Activated CD8-positive, alpha-beta T cell treated with anti-CD3 and anti-CD28 coated beads, Interleukin-2, amount 10 ng/mL, durations not matched to agents 7 days and 5 days (primary cell): Measurements from ENCODE around the gene IL17A. TPM values are rescaled to one million over a fixed set of nuclear protein-coding genes. Genes with fewer than 3 reads are reported as not detected.
A peak's percentile ranks its signal among the peaks of the same experiment; 100 is the strongest.

Experiments used
- ATAC-seq: fragments of 150-1000 bp; cut with Tn5 transposase; one replicate; pipeline ENCODE4 v1.10.0; 2021; ENCODE audit warnings: moderate library complexity
- CTCF ChIA-PET: fragments of 350-600 bp; sonication (Branson Sonifier 250); formaldehyde crosslinking; loops from one replicate; lab custom pipeline; 2021; ENCODE audit warnings: antibody characterized with exemption; lab: Charles Lee
- POLR2A ChIA-PET: fragments of 350-600 bp; sonication (Branson Sonifier 250); formaldehyde crosslinking; loops from one replicate; lab custom pipeline; 2021; ENCODE audit warnings: antibody characterized with exemption; lab: Charles Lee
- DNase-seq: peaks from one replicate; pipeline ENCODE4 v3.0.0-alpha.2; 2020
- H3K27ac Mint-ChIP-seq: one replicate; pipeline ENCODE4 v1.8.0; 2021; ENCODE audit warnings: mild to moderate bottlenecking, mixed read lengths
- H3K27me3 Mint-ChIP-seq: one replicate; pipeline ENCODE4 v1.8.0; 2021; ENCODE audit warnings: low read depth, mixed read lengths
- H3K36me3 Mint-ChIP-seq: one replicate; pipeline ENCODE4 v1.8.0; 2021; ENCODE audit warnings: low read depth, mixed read lengths
- H3K4me1 Mint-ChIP-seq: one replicate; pipeline ENCODE4 v1.8.0; 2021; ENCODE audit warnings: low read depth, mixed read lengths
- H3K4me3 Mint-ChIP-seq: one replicate; pipeline ENCODE4 v1.8.0; 2021; ENCODE audit warnings: mild to moderate bottlenecking, mixed read lengths
- H3K9me3 Mint-ChIP-seq: one replicate; pipeline ENCODE4 v1.8.0; 2022; ENCODE audit warnings: mixed read lengths; ENCODE audit not compliant: insufficient read depth
- total RNA-seq, 2 experiments: library from RNA; stranded (reverse); gene quantifications; one replicate each; pipeline ENCODE4 v1.2.3, GENCODE V29; 2021

Gene IL17A
- total RNA-seq, 2 experiments from 2014 or later: not detected

DNA sequence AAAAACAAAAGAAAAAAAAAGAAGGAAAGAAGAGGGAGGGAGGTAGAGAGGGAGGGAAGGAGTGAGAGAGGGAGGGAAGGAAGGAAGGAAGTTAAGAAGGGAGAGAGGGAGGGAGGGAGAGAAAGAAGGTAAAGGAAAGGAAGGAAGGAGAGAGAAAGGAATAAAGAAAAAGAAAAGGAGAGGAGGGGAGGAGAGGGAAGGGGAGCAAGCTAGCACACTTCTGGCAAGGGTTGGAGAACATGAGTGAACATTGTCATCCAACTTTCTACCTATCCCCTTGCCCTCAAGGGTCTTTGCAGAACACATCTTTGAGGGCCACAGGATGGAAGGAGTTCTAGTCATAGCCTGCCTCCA is 34.1 kb upstream of the IL17A start:
- Mint-ChIP-seq H3K9me3 (no peaks in the 10 kb centered on the region), H3K27ac (no peak overlapping the region), H3K36me3 (no peaks in the 10 kb centered on the region), H3K27me3 (peaks cover 37% of the 10 kb centered on the region), H3K4me1 (peaks cover 13% of the 10 kb centered on the region), H3K4me3 (no peak overlapping the region)
- DNase-seq (no peak), ATAC-seq (no peak)
- ChIA-PET POLR2A (no interaction called here), CTCF (no interaction called here)

DNA sequence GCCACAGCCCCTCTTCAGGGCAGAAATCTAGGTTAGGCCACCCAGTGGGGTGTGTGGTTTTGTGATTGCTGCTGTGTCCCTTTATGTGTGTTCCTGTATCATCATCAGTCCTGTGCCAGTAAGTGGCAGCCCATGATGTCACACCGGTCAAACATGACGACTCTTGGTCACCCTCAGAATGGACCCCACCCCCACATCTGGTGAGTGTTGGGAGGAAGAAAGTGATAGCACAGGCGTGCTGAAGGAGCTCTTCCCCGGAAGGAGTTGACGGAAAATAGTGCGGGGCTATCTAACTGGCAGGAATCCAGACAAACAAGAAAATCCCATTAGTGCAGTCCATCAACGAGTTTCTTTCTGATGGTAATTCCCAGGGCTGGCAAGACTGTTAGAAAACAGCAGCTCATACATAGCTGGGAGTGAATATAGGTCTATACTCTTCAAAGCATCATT is 33.4 kb upstream of the IL17A start:
- POLR2A ChIA-PET: no interaction called here
- Mint-ChIP-seq H3K27me3 (peaks cover 39% of the 10 kb centered on the region), H3K4me3 (no peak overlapping the region)

DNA sequence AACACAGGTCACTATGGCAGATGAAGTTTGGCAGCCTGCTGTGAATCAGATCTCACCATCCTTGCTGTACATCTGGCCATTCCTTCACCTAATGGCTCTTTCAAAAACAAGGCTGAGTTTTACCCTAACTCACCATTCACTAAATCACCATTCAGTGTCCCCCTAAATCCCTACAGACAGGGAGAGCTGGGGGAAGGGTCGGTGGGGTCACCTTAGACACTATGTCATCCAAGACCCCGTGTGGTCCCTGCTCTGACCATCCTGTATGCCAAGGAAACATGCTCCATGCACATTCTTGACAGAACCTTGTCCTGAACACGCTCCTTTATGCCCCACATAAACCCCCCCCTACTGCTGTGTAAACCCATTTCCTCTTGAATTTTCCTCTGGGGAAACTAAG is 31.8 kb upstream of the IL17A start:
- ChIA-PET CTCF (no interaction called here), POLR2A (no interaction called here)
- peaks cover 39% of the 10 kb centered on the region for H3K27me3 Mint-ChIP-seq
- no peak overlapping the region for H3K27ac Mint-ChIP-seq
- H3K4me1 Mint-ChIP-seq: peaks cover 13% of the 10 kb centered on the region
- H3K9me3 Mint-ChIP-seq: no peaks in the 10 kb centered on the region
- no peak for DNase-seq
- H3K4me3 Mint-ChIP-seq: no peak overlapping the region
- no peak for ATAC-seq
- H3K36me3 Mint-ChIP-seq: no peaks in the 10 kb centered on the region

More for the DNA sequence above, 33.4 kb upstream of the IL17A start:
- CTCF ChIA-PET: interaction anchor here (1.2 kb wide), 1 partner anchor 10 kb away, joined by 5 read pairs; no protein-coding TSS in a partner anchor
- Mint-ChIP-seq H3K4me1 (peaks cover 13% of the 10 kb centered on the region), H3K36me3 (no peaks in the 10 kb centered on the region), H3K27ac (no peak overlapping the region), H3K9me3 (no peaks in the 10 kb centered on the region)
- ATAC-seq (no peak), DNase-seq (no peak)

DNA sequence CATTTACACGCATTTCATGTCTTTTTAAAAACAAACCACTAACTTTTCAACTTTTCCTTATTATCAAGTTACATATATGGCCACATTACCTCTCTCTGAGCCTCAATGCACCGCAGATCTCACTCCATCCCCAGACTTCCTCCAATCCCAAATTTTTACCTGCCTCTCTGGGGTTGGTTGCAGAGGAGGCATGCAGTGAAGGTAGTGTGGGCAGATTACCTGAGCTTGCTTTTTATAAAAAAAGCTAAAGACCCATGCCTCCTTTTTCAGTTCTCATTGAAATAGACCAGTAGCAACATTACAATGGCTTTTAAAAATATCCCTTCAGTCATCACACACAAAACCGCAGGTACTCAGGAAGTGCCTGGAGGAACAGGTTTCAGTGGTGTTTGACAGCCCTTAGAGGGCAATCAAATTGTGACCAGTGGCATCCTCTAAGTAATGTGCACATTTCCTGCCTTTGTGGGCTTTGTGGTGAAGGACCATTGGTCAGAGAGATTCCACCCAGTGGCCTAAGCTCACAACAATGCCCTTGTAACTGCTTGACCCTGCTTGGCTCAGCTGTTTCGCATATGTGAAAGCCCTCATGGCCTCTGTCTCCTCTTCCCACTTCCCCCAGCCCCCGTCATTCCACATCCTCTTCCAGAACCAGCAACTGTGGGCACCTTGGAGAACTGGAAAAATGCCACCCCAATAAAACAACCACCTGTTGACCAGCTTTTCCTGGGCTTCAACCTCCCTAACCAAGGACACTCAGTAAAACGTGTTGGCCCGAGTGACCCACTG is 30.2 kb upstream of the IL17A start:
- Mint-ChIP-seq H3K9me3 (peaks cover 3% of the 10 kb centered on the region), H3K4me1 (peaks cover 13% of the 10 kb centered on the region), H3K36me3 (no peaks in the 10 kb centered on the region), H3K4me3 (no peak overlapping the region), H3K27me3 (peaks cover 41% of the 10 kb centered on the region), H3K27ac (no peak overlapping the region)
- ChIA-PET POLR2A (no interaction called here), CTCF (interaction anchor here (0.9 to 1.9 kb wide), 2 partner anchors 108 to 244 kb away, joined by 3 to 4 read pairs; no protein-coding TSS in a partner anchor)
- peak; percentile 42 for ATAC-seq
- peak; percentile 31 for DNase-seq

DNA sequence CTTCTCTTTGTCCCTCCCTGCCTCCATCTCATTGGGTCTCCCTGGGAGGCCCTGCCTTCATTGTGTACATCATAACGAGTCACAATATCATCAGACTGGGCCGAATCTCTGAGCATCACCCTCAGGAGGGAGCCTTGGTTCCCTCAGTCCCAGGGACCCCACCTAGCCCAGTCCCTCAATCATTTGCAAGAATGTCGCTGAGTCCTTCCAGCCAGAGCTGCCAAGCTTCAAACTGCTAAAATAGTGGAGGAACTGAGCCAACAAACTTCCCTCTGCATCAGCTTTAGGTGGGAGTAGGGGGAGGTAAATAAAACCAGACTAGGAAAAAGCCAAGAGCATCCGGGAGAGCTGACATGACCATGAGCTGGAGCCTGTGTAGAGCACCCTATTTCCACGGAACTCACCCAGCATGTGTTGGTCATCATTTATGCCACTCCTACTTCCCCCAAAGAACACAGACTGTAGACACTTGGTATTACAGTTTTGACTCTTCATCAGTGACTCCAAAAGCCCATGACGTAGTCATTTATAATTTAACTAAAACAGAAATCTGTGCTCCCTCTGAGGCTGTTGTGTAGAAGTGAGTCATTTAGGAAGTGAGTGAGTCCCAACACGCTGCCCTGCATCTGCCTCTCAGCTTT is 28.8 kb upstream of the IL17A start:
- no peak for DNase-seq
- Mint-ChIP-seq H3K9me3 (peaks cover 3% of the 10 kb centered on the region), H3K27me3 (peaks cover 39% of the 10 kb centered on the region), H3K4me1 (peaks cover 13% of the 10 kb centered on the region), H3K36me3 (no peaks in the 10 kb centered on the region), H3K27ac (no peak overlapping the region), H3K4me3 (no peak overlapping the region)
- CTCF ChIA-PET: interaction anchor here (0.8 to 1.9 kb wide), 3 partner anchors 15 to 107 kb away, joined by 3 to 4 read pairs (median 3); no protein-coding TSS in a partner anchor
- POLR2A ChIA-PET: no interaction called here
- no peak for ATAC-seq

DNA sequence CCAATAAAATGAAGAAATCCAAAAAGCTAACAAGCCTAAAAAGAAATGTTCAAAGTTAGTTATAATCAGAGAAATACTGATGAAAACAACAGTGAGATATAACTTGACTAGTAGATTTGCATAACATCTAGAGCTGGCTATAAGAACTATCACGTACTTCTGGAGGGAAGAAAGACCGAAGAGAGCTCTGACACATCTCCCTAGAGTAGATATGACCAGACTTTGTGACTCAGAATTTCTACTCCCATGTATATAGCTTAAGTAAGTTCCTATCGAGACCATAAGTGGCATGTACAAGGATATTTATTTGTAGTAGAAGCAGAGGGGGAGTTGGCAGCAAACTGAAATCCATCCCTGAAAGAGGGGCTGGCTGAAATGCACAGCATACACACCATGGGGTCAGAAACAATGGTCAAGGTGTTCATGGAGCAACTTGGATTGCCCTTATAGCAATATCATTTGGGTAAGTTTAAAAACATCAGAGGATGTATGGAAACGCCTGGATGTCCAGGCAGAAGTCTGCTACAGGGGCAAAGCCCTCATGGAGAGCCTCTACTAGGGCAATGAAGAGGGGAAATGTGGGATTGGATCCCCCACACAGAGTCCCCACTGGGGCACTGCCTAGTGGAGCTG is 25.6 kb upstream of the IL17A start:
- H3K4me3 Mint-ChIP-seq: no peak overlapping the region

DNA sequence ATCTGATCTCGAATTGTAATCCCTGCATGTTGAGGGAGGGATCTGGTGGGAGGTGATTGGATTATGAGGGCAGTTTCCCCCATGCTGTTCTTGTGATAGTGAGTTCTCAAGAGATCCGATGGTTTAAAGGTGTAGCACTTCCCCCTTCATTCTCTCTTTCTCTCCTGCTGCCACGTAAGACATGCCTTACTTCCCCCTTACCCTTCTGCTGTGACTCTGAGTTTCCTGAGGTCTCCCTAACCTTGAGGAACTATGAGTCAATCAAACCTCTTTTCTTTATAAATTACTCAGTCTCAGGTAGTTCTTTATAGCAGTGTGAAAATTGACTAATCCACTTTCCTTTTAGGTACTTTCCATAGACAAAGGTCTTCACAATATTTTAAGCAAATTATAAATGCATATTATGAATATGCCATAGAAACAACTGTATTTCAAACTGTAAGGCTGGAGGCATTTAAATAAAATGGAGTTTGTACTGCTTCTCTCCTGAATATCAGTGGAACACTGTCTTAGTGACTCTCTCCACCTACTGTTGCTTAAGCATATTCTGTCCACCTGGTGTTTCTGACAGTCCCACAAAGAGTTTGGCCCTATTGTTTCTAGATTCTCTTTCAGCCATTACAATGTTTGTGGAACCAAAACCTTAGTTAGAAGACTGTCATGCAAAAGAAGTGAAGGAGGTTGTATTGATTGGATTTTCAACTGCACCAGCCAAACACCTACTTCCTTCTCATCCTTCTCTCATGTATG is 24.3 kb upstream of the IL17A start:
- Mint-ChIP-seq H3K36me3 (no peaks in the 10 kb centered on the region), H3K4me1 (no peaks in the 10 kb centered on the region), H3K9me3 (peaks cover 3% of the 10 kb centered on the region), H3K4me3 (no peak overlapping the region), H3K27ac (no peak overlapping the region), H3K27me3 (peaks cover 36% of the 10 kb centered on the region)
- ATAC-seq (no peak), DNase-seq (no peak)
- CTCF ChIA-PET: interaction anchor here (0.6 to 4.2 kb wide), 8 partner anchors 8 to 501 kb away, joined by 3 to 90 read pairs (median 4); no protein-coding TSS in a partner anchor
- POLR2A ChIA-PET: no interaction called here

More for the DNA sequence above, 25.6 kb upstream of the IL17A start:
- DNase-seq (no peak), ATAC-seq (no peak)
- POLR2A ChIA-PET: no interaction called here
- CTCF ChIA-PET: interaction anchor here (1.3 to 1.5 kb wide), 2 partner anchors 103 to 104 kb away, joined by 4 read pairs; no protein-coding TSS in a partner anchor
- peaks cover 40% of the 10 kb centered on the region for H3K27me3 Mint-ChIP-seq
- peaks cover 3% of the 10 kb centered on the region for H3K9me3 Mint-ChIP-seq
- peaks cover 12% of the 10 kb centered on the region for H3K4me1 Mint-ChIP-seq
- no peak overlapping the region for H3K27ac Mint-ChIP-seq
- no peaks in the 10 kb centered on the region for H3K36me3 Mint-ChIP-seq

DNA sequence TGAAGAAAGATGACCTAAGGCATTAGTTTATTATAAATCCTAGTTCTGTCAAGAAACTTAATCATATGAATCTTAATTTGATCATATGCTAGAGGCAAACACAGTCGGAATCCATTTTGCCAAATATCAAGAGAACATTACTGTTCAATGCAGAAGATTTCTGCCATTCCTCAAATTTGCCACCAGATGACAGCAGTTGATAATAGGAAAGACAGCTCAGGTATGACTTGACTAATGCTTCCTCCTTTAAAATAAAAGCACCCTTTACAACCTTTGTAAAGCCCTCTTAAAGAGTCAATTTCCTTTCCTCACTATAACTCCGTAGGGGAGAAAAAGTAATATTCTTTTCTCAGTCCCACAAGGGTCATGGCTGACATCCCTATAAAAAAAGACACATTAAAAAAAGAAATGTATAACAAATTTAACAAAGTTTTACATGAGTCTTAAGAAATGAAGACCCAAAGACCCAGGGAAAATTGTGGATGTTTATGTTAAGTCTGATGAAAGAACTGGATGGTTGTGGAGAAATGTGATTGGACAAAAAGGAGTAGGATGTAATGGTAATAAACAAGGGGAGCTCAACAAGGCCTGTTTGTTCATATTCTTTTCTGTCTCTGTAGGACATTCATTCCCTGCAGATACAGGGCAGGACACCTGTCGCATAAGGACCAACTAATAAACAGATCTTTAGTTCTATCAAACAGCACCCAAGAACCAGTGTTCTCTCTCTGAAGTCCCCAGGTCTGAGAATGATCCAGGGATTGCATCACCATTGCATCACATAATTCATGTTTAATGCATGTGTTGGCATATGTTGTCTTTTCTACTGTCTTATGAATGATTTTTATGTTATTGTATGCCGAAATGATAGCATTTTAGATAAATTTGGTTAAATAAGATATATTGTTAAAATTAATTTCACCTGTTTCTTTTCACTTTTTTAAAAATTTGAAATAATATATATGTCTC is 23.0 kb upstream of the IL17A start:
- ChIA-PET CTCF (interaction anchor here (1.0 to 4.2 kb wide), 10 partner anchors 9 to 500 kb away, joined by 3 to 90 read pairs (median 4); no protein-coding TSS in a partner anchor), POLR2A (no interaction called here)
- Mint-ChIP-seq H3K4me3 (no peak overlapping the region), H3K27me3 (peaks cover 32% of the 10 kb centered on the region), H3K27ac (no peak overlapping the region), H3K36me3 (no peaks in the 10 kb centered on the region), H3K4me1 (no peaks in the 10 kb centered on the region), H3K9me3 (peaks cover 3% of the 10 kb centered on the region)
- DNase-seq (no peak), ATAC-seq (peak; percentile 49)

DNA sequence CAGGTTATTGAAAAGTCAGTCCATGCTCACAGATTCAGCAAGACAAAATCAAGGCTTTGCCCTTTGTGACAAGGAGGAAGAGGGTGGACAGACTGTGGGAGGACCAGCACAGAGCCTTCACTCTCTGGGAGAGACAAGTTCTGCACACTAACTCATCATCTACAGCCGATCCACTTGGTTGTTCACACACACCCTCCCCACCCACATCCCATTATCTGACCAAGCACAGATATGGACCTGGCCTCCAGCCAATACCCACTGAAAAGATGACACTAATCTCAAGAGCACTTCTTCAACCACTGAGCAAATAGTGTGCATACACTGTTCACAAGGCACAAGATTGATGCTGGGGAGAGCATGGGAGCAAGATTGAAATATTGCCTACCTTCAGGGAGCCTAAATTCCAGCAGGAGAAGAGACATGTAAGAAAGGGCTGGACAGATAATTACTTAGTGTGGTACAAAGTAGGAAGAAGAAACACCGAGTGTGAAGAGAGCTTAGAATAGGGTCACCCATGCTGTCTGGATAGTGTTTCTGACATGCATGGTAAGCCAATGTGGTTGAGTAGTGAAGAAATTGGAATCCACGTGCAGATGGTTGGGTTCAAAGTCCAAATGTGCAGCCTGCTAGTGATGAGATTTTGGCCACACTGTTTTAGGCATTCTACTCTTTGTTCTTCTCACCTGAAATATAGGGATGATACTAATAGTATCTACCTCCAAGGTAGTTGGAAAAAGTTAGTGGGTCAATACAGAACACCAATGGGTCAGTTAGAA is 21.7 kb upstream of the IL17A start:
- peaks cover 3% of the 10 kb centered on the region for H3K9me3 Mint-ChIP-seq
- POLR2A ChIA-PET: interaction anchor here (0.7 kb wide), 1 partner anchor 44 kb away, joined by 3 read pairs; no protein-coding TSS in a partner anchor
- no peaks in the 10 kb centered on the region for H3K4me1 Mint-ChIP-seq
- no peak overlapping the region for H3K27ac Mint-ChIP-seq
- no peak for ATAC-seq
- H3K4me3 Mint-ChIP-seq: no peak overlapping the region
- peaks cover 39% of the 10 kb centered on the region for H3K27me3 Mint-ChIP-seq
- CTCF ChIA-PET: interaction anchor here (1.9 to 4.2 kb wide), 3 partner anchors 69 to 236 kb away, joined by 8 to 90 read pairs (median 12); no protein-coding TSS in a partner anchor
- DNase-seq: no peak
- H3K36me3 Mint-ChIP-seq: no peaks in the 10 kb centered on the region

DNA sequence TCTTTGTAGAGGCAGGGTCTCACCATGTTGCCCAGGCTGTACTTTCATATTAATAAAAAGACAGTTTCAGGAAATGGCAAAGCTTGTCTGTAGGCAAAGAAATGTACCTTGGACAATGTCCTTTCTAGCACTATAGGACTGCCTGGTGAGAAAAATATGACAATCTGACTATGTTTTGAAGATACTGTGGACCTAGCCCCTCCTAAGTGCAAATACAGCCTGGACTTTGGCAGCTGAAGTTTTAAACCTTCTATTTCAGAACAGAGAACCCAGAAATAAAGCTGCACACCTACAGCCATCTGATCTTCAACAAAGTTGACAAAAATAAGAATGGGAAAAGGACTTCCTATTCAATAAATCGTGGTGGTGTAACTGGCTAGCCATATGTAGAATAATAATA is 18.9 kb upstream of the IL17A start:
- POLR2A ChIA-PET: no interaction called here
- H3K9me3 Mint-ChIP-seq: no peaks in the 10 kb centered on the region
- H3K27me3 Mint-ChIP-seq: peaks cover 49% of the 10 kb centered on the region
- H3K4me1 Mint-ChIP-seq: no peaks in the 10 kb centered on the region
- no peak overlapping the region for H3K27ac Mint-ChIP-seq
- DNase-seq (no peak), ATAC-seq (no peak)
- H3K4me3 Mint-ChIP-seq: no peak overlapping the region
- CTCF ChIA-PET: no interaction called here
- no peaks in the 10 kb centered on the region for H3K36me3 Mint-ChIP-seq
